GM19035 (cell line): Measurements from ENCODE around the gene AGBL4.

Source experiments
- ATAC-seq: cut with Tn5 transposase; IDR thresholded peaks from one replicate; pipeline ENCODE4 v1.9.1; 2021; ENCODE audit not compliant: unreplicated experiment

AGBL4 gene

DNA sequence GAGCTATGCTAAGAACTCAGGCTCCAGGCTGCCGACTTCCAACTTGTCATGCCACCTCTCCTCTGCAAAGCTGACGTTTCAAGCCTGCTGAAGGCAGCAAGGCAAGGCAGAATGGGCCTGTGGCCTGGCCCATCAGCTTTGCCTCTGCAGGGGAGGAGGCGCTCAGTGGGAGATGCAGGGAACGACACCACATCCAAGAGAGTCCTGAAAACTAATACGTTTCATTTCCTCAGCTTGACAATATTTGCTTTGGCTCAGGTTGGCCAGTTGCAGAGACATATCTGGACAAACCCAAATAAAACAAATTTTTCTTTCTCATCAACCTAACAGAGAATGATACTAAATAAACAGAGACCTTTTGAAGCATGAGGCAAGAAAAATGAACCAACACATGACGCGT lies 1282.4 kb downstream of the AGBL4 start:
- no peak for ATAC-seq

DNA sequence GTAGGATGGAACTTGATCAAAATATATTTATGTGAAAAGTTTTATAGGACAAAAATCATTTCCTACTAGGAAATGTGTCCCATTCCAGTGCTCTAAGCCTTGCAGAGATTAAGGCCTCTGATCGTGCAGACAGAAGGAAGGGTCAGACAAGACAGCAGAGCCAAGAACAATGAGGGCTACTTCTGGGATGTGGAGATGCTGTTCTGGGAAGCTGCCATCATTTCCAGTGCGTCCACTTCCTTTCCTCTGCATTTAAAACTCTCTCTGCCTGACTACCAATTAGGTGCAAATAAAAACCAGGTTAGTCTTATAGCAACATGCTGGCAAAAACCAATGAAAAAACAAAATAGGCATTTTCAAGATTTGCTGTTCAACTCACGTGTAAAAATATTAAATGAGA lies 1283.1 kb downstream of the AGBL4 start:
- ATAC-seq: no peak

DNA sequence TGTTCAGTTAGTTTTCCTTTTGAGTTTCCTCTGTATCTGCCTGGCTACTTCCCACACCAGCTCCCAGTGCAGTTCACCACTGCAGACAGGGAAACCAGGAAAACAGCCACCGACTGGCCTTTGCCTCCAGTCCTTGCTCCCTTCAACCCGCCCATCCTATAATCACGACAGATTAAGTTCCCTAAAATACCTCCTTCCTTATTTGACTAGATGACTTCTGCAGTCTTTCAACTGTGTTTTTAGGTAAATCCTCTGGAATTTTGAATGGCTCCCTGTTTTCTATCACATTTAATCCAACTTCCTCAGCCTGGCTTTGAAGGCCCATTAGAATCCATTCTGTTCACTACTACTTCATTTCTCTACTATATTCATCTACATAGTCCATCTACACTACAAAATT lies 1284.7 kb downstream of the AGBL4 start:
- ATAC-seq: no peak

DNA sequence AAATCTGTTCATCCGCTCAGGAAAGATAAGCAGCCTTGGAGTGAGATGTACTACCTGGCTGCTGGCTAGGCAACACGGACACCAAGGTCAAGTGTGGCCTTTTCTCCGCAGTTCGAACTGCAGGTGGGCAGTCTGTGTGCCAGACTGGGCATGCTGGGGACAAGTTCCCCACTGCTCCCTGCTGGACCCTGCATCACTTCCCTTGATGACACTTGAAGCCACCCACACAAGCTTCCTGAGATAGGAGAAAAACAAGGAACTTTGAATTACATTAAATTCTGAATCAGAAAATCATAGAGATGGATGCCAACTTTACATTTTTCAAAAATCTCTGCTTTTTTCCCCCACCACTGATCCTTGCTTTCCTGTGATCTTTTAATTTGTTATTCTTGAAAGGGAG lies 1285.4 kb downstream of the AGBL4 start:
- no peak for ATAC-seq

DNA sequence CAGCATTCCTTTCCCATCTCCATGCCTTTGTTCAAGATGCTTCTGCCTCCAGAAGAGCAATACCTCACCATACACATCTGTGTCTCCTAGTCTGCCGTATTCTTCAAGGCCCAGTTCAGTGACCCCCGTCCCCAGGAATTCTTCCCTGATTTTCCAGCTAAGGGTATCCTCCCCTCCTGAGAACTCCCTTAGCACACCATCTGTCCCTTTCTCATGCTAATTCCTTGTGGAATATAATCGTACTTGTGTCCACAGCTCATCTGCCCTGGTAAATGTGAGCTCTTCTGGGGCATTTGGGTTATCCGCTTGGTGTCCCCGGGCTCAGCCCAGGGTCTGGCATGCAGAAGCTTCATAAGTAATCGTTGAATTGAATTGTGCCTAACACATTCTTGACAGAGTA lies 1288.0 kb downstream of the AGBL4 start:
- ATAC-seq: no peak

DNA sequence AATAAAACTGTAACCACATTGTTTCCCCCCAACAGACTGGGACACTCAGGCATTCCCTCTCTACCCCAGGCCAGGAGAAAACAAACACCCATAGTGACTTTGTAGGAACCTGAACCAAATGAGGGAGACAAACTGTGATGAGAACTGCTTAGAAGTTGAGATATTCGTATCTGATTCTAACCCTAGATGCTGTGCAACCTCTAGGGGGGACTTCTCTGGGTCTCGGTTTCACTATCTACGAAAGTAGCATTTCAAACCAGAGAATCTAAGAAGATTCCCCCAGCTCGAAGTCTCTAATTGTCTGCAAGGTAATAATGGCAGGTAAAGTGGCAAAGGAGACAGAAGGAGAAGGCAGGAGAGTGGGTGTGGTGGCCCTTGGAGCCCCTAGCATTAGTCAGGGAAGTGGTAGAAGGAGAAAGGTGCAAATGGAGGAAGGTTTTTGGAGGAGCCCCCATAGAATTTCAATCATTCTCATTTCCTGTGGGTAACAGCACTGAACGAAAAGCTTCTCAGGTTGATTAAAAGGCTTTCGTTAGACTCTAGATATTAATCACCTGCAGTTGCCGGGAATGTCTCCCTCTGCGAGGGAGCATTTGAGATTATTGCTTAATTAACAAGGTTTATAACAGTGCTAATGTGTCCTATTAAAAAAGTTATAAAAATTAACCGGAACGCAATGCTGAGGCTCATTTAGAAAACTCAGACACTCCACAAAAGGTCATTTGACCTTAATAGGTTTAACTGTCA lies 1293.4 kb downstream of the AGBL4 start:
- ATAC-seq: peak; percentile 81

DNA sequence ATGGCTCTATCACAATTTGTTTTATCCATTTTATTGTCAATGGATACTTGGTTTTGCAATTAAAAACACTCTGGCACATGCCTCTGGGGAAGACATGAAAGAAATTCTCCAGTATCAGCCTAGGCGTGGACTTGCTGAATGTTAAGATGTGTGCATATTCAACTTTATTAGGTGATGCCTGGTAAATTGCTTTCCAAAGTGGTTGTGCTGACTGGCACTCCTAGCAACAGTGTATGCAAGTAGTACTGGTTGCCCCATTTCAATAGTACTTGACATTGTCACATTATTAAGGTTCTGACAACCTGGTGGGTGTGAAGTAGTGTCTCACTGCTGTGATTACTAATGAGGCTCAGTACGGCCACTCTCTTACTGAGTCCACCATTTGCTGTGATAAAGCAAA lies 1295.2 kb downstream of the AGBL4 start:
- ATAC-seq: no peak

DNA sequence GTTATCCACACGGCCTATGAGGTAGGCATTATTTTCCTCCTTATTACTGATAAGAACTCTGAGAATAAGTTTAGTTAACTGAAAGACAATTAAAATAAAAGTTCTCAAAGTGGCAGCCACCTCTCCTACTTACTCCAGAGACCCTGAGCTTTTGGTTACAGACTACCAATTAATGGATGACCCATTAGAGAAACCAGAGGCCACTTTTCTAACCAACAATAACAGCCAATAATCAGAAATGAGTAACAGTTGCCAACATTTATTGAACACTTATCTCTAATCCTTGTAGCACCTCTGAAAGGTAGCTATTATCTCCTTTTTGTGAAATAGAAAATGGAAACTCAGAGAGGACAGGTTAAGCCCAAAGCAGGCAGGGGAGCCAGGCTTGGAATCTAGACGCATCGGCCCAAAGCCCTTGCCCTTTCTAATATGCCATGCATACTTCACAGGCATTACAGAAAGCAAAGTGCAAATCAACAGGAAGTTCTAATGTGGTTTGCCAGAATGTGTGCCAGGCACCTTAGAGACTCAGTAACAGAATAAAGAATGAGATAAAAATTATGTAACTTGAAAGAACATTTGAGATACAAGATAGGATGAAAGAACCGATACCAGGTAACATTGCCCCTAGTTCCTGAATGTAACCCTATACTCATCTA lies 1297.1 kb downstream of the AGBL4 start:
- ATAC-seq: no peak

DNA sequence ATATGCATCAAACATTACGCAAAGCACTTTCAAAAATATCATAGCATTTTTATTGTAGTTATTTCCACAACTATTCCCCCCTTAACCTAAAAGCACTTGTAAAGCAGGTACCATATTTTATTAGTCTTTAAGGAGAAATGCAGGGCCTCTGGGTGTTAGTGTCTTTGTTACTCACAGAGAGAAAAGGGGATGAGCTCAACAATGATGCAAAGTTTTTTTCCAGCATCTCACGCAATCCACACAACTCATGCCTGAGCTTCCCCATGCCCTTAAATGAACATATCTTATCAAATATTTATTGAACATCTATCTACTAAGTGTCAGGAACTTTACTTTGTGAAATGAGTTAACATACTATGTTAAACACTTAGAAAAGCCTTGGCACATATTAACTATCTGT lies 1297.6 kb downstream of the AGBL4 start:
- ATAC-seq: no peak

DNA sequence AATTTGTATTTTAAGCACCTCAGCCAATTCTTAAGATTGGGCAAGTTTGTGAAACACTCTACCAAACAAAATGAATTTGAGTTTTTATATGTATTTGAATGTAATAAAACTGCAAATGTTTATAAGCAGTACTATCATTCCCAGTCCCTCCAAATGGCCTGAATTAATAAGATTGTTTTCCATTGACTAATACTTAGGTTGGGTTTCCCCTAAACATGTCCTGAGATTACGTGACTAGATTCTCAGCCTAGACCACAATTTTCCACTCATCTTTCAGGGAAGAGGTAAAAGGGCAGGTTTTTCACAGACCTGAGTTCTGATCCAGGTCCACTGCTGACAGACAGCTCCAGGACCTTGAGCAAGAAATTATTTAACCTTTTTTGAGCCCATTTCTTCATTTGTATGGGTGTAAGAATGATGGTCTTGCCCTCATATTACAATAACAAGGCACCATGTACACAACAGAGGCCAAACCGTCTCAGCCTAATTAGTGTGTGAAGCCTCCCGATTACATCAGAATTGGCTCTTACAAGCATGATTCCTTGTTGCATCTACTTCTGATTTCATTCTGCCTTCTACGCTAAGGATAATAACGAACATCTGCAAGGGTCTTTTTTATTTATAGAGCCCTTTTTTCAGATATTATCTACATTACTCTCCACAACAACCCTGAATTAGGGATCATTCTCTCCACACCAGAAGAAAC lies 1298.3 kb downstream of the AGBL4 start:
- no peak for ATAC-seq

DNA sequence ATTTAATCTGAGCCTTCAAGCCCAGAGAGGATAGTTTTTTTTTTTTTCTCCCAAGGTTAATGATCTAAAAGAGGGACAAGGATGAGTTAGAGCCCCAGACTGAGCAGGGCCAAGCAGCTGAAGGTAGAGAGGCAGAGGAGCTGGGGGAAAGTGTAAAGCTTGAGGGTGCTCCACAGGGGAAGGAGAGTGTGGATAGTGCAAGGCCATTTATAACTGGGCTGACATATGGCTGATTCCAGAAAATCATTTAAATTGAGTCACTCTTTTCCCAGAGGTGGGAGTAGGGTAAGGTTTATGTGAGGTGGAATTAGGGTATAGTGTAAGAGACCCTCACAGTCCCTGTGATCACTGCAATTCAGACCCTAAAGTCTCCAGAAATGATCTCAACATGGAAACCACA lies 1302.8 kb downstream of the AGBL4 start:
- ATAC-seq: no peak

DNA sequence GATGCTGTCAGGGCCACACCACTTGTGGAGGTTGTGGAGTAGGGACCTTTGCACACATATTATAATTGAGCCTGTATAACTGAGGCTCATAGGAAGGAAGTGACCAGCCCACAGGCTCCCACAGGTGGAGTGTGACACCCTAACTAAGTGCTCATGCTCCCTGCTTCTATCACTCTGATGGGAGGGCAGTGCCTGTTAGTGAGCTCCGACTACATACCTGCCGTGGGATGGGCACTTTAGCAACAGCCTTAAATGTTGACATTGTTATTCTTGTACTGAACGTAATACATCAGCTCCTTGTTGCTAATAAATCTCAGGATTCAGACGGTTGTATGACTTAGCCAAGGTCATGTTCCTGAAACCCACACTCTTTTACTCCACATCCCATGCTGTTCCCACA lies 1305.0 kb downstream of the AGBL4 start:
- ATAC-seq: no peak

DNA sequence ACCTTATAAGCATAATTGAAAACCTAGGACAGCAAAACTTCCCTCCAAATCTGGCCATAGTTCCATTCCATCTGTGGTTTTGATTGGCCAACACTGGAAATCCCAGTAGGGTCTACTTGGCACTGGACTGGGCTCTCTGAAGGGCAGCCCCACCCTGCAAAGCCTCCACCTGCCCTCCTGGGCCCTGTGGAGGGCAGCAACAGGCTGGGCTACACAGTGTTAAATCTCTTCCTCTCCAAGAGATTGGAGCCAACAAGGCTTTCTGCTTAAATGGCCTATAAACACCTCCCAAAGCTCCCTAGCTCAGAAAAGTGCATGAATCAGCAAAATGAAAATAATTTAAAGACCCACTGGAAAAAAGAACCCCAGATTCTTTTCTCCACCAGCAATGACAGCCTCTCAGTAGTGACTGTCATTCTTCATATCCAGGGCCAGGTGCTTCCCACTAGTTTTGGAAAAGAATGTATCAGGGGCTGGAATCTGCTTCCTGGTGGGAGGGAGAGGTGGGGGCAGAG lies 1305.6 kb downstream of the AGBL4 start:
- no peak for ATAC-seq

DNA sequence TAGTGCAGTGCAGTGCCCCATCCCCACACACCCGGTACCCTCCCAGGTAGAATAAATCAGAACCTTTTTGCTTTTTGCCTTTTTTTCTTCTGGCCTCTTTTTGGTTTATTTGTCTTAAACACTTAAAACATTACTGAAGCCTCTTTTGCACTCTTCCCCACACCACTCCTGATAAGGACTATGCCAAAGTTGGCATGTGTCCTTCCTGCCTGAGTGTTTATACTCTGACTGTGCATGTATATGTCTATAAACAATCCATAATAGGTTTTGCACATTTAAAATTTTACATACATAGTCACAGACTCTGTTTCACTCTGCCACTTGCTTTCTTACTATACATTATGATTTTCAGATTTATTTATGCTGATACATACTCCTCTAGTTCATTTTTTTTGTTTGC lies 1306.7 kb downstream of the AGBL4 start:
- ATAC-seq: no peak

DNA sequence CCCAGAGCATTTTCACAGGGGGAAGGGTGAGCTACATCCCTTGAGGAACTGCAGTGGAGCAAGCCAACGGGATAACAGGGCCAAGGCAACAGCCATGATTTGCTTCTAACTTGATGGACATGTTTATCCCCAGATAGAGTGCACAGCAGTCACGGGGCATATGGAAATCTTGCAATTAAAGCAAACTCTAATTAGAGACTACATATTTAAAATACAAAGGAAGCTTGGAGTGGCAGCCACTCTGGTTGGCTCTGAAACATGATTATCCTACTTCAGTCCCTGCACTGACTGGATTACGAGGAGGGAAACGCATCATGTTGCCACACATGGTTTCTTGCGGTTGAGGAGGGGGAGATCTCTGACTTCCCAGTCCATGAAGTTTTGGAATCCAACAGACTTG lies 1307.8 kb downstream of the AGBL4 start:
- ATAC-seq: no peak

DNA sequence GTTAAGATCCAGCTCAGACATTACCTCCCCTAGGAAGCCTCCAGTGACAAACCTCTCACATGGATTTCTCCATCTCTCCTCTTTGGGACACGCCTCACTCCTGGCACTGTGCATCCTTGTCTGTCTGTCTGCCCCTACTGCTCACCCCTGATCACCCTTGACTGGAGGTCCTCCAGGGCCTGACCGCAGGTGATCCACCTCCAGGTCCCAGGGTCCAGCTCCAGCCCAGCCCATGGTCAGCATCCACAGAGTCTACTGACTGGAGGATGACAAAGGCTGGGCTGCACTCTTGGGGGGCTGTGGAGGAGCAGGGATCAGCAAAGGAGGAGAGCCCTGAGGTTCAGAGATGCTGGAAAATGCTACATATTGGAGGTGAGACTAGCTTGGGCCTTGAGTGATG lies 1312.8 kb downstream of the AGBL4 start:
- no peak for ATAC-seq

DNA sequence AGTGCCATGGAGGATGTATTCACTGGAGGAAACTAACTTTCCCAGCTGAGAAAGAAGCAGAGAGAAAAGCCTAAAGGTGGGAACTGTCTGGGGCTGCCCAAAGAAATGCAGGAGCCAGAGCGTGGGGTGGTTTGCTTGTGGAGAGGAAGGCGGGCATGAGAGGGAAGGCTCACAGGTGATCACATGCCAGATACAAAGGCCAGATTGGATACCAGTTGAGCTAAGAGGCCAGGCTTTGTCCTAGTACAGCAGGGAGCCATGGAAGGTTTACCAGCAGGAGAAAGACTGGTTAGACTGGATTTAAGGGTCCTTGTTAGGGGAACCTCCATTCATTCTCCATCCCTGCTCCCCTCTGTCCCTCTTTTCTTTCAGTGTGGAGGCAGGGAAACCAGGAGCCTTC lies 1313.4 kb downstream of the AGBL4 start:
- ATAC-seq: no peak

DNA sequence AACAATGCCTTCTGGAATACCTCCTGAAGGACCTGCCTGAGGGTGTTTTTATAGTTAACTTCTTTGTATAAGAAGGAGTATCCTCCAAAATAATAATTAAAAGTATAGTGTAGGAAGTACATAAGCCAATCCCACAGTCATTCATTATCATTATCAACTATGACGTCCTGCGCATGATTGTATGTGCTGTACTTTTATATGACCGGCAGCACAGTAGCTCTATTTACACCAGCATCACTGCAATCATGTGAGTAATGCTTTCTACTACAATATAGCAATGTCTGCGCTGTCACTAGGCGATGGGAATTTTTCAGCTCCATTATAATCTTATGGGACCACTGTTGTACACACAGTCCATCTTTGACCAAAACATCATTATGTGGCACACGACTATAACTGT lies 1319.0 kb downstream of the AGBL4 start:
- ATAC-seq: no peak

DNA sequence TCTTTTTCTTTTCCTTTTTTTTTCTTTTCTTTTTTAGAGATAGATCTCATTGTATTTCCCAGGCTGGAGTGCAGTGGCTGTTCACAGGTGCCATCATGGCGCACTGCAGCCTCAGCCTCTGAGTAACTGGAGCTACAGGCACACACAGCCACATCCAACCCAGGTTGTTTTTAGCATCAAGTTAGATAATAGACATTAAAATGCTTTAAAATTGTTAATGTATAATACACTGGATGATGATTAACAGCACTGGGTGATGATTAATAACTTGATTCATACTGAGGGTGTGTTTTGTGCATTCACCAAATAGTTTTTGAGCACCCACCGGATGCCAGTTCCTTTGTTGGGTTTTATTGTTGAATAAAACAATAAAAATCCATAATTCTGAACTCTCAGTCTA lies 1322.3 kb downstream of the AGBL4 start:
- no peak for ATAC-seq

DNA sequence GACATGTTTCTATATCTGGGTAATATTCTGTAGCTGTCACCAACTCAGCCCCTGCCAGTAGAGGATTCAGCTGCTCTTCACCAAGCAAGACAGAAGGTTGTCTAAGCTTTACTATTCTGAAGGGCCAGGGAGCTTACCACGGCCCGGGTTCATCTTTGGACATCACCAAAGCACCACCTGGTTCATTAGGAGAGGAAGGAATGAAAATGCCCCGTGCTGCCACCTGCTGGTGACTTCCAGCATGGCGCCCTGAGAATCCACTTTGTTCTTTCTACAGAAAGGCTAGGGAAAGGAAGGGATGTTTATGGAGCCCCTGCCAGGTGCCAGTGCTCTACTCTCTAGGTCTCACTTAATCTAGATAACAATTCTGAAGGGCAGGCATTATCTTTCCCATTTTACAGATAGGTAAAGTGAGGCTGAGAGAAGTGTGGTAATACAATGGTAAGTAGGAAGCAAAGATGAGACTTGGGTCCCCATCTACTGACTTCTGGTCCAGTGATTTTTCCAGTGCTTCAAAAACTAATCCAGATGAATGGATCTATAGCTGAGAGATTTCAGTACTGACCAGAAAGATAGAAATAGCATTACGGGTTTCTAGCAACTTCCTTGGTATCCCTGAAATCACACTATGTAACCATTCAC lies 1326.6 kb downstream of the AGBL4 start:
- ATAC-seq: peak; percentile 69

DNA sequence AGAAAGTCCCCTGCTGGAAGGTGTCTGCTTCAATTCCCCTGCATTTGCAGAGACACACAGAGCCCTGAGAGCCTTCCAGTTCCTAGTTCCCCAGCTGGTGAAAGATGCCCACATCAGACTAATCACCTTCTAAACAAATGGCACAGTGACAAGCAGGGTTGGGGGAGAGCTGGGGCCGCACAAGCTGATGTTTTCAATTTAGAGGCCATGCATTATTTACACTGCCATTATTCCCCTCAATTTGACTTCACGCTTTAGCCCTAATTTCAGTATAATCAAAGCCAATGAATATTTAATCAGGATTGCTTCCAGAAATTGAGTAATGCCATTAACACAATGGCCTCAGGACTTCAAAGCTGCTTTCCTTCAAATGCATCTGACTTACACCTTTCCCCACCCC lies 1328.6 kb downstream of the AGBL4 start:
- no peak for ATAC-seq
